GM12878 (cell line): ENCODE measurements around the gene LRTM2. TPM values are rescaled to one million over a fixed set of nuclear protein-coding genes. Genes with fewer than 3 reads are reported as not detected.

Source experiments
- ATAC-seq: fragments of 200-7000 bp; cut with Tn5 transposase; 3 replicates; pipeline ENCODE4 v1.9.1; 2020; ENCODE audit warnings: mild to moderate bottlenecking, moderate library complexity
- BruUV-seq: library from RNA; stranded (reverse); fragments of 400-500 nt; replicated peaks from 2 replicates; lab custom pipeline; 2021; lab: Mats Ljungman, UMichigan
- CTCF ChIA-PET: fragments of 300-600 bp; sonication (Branson Sonifier 250); formaldehyde crosslinking; extraction: SDS; loops from one replicate; lab custom pipeline; 2021; ENCODE audit warnings: inconsistent platforms; lab: Yijun Ruan, JAX
- POLR2A ChIA-PET: fragments of 350-600 bp; formaldehyde crosslinking; extraction: SDS; loops from one replicate; lab custom pipeline; 2021; ENCODE audit warnings: inconsistent platforms; lab: Charles Lee
- RAD21 ChIA-PET: fragments of 300-600 bp; sonication (Branson Sonifier 250); formaldehyde crosslinking; loops from one replicate; lab custom pipeline; 2023; ENCODE audit warnings: antibody characterized with exemption; ENCODE audit not compliant: unreplicated experiment; lab: Charles Lee
- SMC1A ChIA-PET: fragments of 300-600 bp; sonication (Branson Sonifier 250); formaldehyde crosslinking; loops from one replicate; lab custom pipeline; 2023; ENCODE audit not compliant: unreplicated experiment, uncharacterized antibody; lab: Charles Lee
- DNase-seq: peaks from one replicate; pipeline ENCODE4 v3.0.0-alpha.2; 2011; ENCODE audit warnings: low read depth, low spot score
- FAIRE-seq: peaks from 3 replicates; lab custom pipeline; 2011; peaks lifted over from hg19 to GRCh38; lab: Jason Lieb, UNC
- H2AFZ ChIP-seq: 2 replicates; pipeline ENCODE4 v1.6.0; 2011; ENCODE audit warnings: low read depth, low read length, control low read depth; ENCODE audit not compliant: control insufficient read depth
- H3K27ac ChIP-seq: 2 replicates; pipeline ENCODE4 v1.5.1; 2011; ENCODE audit warnings: control low read depth; ENCODE audit not compliant: control insufficient read depth, insufficient read depth
- H3K27me3 ChIP-seq, 2 experiments: replicated peaks in 1 of 2; 2 replicates each; pipeline versions ENCODE4 v1.6.0 to v1.6.1; 2011; ENCODE audit warnings: low read length in 1 of 2; ENCODE audit not compliant: control insufficient read depth in 2 of 2, insufficient read depth in 2 of 2
- H3K36me3 ChIP-seq, 2 experiments: 2 replicates each; pipeline ENCODE4 v1.5.1; 2011; ENCODE audit warnings: low read length in 1 of 2; ENCODE audit not compliant: control insufficient read depth in 2 of 2, insufficient read depth in 2 of 2
- H3K4me1 ChIP-seq: 2 replicates; pipeline ENCODE4 v1.6.1; 2011; ENCODE audit warnings: mild to moderate bottlenecking, low read length, moderate library complexity, mixed read lengths; ENCODE audit not compliant: control insufficient read depth, insufficient read depth
- H3K4me2 ChIP-seq: 2 replicates; pipeline ENCODE4 v1.6.0; 2011; ENCODE audit warnings: control low read depth; ENCODE audit not compliant: control insufficient read depth, insufficient read depth
- H3K4me3 ChIP-seq: fragments of 200-600 bp; sonication (generic); 2 replicates; pipeline ENCODE4 v1.5.1; 2016
- H3K79me2 ChIP-seq: 2 replicates; pipeline ENCODE4 v1.6.0; 2011; ENCODE audit warnings: low read length; ENCODE audit not compliant: control insufficient read depth, insufficient read depth
- H3K9ac ChIP-seq: 2 replicates; pipeline ENCODE4 v1.8.0; 2011; ENCODE audit warnings: low read length, control low read depth, mixed read lengths; ENCODE audit not compliant: control insufficient read depth, insufficient read depth
- H3K9me3 ChIP-seq: replicated peaks from 3 replicates; pipeline ENCODE4 v1.5.1; 2011; ENCODE audit warnings: mild to moderate bottlenecking, low read length; ENCODE audit not compliant: control insufficient read depth, insufficient read depth
- H4K20me1 ChIP-seq: 2 replicates; pipeline ENCODE4 v1.6.0; 2011; ENCODE audit not compliant: control insufficient read depth, insufficient read depth
- ATF2 ChIP-seq: IDR thresholded peaks from 2 replicates; pipeline ENCODE4 v1.6.1; 2012; ENCODE audit warnings: low read length, inconsistent platforms
- BCL11A ChIP-seq: IDR thresholded peaks from 2 replicates; pipeline ENCODE4 v1.6.1; 2011; ENCODE audit warnings: low read depth, low read length
- CHD2 ChIP-seq: IDR thresholded peaks from 2 replicates; pipeline ENCODE4 v1.6.1; 2011; ENCODE audit warnings: low read depth, low read length, improper control_type of control experiment, borderline replicate concordance
- E2F4 ChIP-seq: IDR thresholded peaks from 2 replicates; pipeline ENCODE4 v1.6.1; 2012; ENCODE audit warnings: low read depth, low read length, improper control_type of control experiment
- EED ChIP-seq: sonication (generic); IDR thresholded peaks from 2 replicates; pipeline ENCODE4 v1.6.1; 2016; ENCODE audit warnings: antibody characterized with exemption, low read depth
- GABPA ChIP-seq: IDR thresholded peaks from 2 replicates; pipeline ENCODE4 v1.6.1; 2014; ENCODE audit warnings: antibody characterized with exemption, low read depth, mild to moderate bottlenecking, inconsistent platforms
- IRF3 ChIP-seq: fragments of 450-650 bp; IDR thresholded peaks from 2 replicates; pipeline ENCODE4 v1.6.1; 2014; ENCODE audit warnings: mild to moderate bottlenecking
- IRF4 ChIP-seq: IDR thresholded peaks from 2 replicates; pipeline ENCODE4 v1.6.1; 2011; ENCODE audit warnings: low read depth, low read length
- KDM1A ChIP-seq: fragments of 200-600 bp; sonication (generic); IDR thresholded peaks from 2 replicates; pipeline ENCODE4 v1.6.1; 2016; ENCODE audit warnings: borderline replicate concordance
- MYC ChIP-seq: IDR thresholded peaks from 2 replicates; pipeline ENCODE4 v1.6.1; 2011; ENCODE audit warnings: mild to moderate bottlenecking, low read length, moderate library complexity, inconsistent platforms; ENCODE audit not compliant: insufficient read depth, insufficient replicate concordance, insufficient read length, severe bottlenecking
- PBX3 ChIP-seq: IDR thresholded peaks from 2 replicates; pipeline ENCODE4 v1.6.1; 2011; ENCODE audit warnings: mild to moderate bottlenecking, low read depth, low read length, moderate library complexity; ENCODE audit not compliant: insufficient replicate concordance
- POLR2AphosphoS2 ChIP-seq: IDR thresholded peaks from 2 replicates; pipeline ENCODE4 v1.6.1; 2011; ENCODE audit warnings: low read depth, mild to moderate bottlenecking, low read length, improper control_type of control experiment, moderate library complexity
- RBBP5 ChIP-seq: fragments of 200-600 bp; sonication (generic); conservative IDR thresholded peaks from 2 replicates; pipeline ENCODE4 v1.6.1; 2016
- RUNX3 ChIP-seq: IDR thresholded peaks from 2 replicates; pipeline ENCODE4 v1.6.1; 2012; ENCODE audit warnings: low read length, inconsistent platforms
- SREBF2 ChIP-seq: IDR thresholded peaks from 2 replicates; pipeline ENCODE4 v1.6.1; 2012; ENCODE audit warnings: mild to moderate bottlenecking, low read length
- STAT1 ChIP-seq: fragments of 450-650 bp; conservative IDR thresholded peaks from 2 replicates; pipeline ENCODE4 v1.6.1; 2014; ENCODE audit warnings: antibody characterized with exemption, mild to moderate bottlenecking
- USF1 ChIP-seq: IDR thresholded peaks from 2 replicates; pipeline ENCODE4 v1.6.1; 2011; ENCODE audit warnings: borderline replicate concordance, low read depth, mild to moderate bottlenecking, moderate library complexity, mixed read lengths, low read length; ENCODE audit not compliant: insufficient read depth; ENCODE audit errors: extremely low read length
- WGBS: methylation state at CpG from one replicate; pipeline ENCODE4 v1.1.6; 2016; ENCODE audit warnings: low lambda C conversion rate; ENCODE audit not compliant: insufficient replicate concordance, insufficient coverage; ENCODE audit errors: missing lambda C conversion rate; 5-methylcytosine and 5-hydroxymethylcytosine counted together
- in situ Hi-C: fragments of 300-500 bp; cut with MboI; formaldehyde crosslinking; loops from 9 replicates; pipeline ENCODE4 v1.14.3; 2018; ENCODE audit warnings: mixed read lengths
- intact Hi-C: fragments of 100-400 bp; cut with micrococcal nuclease; formaldehyde crosslinking; loops from one replicate; pipeline ENCODE4 v1.14.2; 2022; ENCODE audit not compliant: unreplicated experiment
- polyA plus RNA-seq, 11 experiments: library from polyadenylated mRNA; depleted of rRNA in 4 of 11; unstranded in 6 of 11; stranded (reverse) in 5 of 11; fragments of >200 nt; fragmentation: Nextera tagmentation in 4 of 11; fragmentation: Illumina TruSeq in 1 of 11; extraction: Ambion mirVana in 4 of 11; extraction: Trizol in 1 of 11; gene quantifications; 1 replicate in 1 of 11; 2 replicates in 10 of 11; pipeline versions ENCODE4 v1.2.1 to v1.2.3, GENCODE V29; 2011 to 2016; ENCODE audit warnings: inconsistent platforms in 2 of 11, missing spikeins in 2 of 11, low read depth in 1 of 11
- total RNA-seq, 4 experiments: library from RNA; depleted of rRNA in 3 of 4; stranded (reverse); fragments of >200 nt in 3 of 4; fragmentation: Illumina TruSeq in 1 of 4; extraction: Trizol in 1 of 4; gene quantifications; 2 replicates each; pipeline versions ENCODE4 v1.2.1 to v1.2.3, GENCODE V29; 2013 to 2021

The LRTM2 gene
- total and polyA plus RNA-seq, 10 of the 15 experiments (the other 5 are each of a cell fraction or from before 2014, with no cell fraction given): 0.05 TPM; not detected in 9

- intact Hi-C loops: no loop called here
- ChIA-PET RAD21 (no interaction called here), CTCF (interaction anchor here (1.4 kb wide), 1 partner anchor 109 kb away, joined by 6 read pairs; no protein-coding TSS in a partner anchor), POLR2A (no interaction called here), SMC1A (no interaction called here)
- Histone ChIP-seq H3K4me3 (no peak overlapping the region), H2AFZ (no peak overlapping the region), H4K20me1 (no peaks in the 10 kb centered on the region), H3K36me3 (no peaks in the 10 kb centered on the region), H3K79me2 (no peaks in the 10 kb centered on the region), H3K9ac (no peak overlapping the region), H3K4me2 (no peak overlapping the region), H3K9me3 (no peaks in the 10 kb centered on the region), H3K27ac (no peak overlapping the region), H3K27me3 (peaks cover 2 to 4% of the 10 kb centered on the region in 2 experiments; a peak in 3 of 4 replicates), H3K4me1 (no peaks in the 10 kb centered on the region)
- ATAC-seq: no peak
- FAIRE-seq: no peak
- no TSS peak for BruUV-seq
- WGBS: 19% methylated on average over 3 of the region's 3 CpGs
- DNase-seq: no peak
- in situ Hi-C loops: no loop called here
- TF ChIP-seq STAT1 (no peak), KDM1A (no peak), EED (no peak), PBX3 (no peak), CHD2 (no peak), GABPA (no peak), SREBF2 (no peak), ATF2 (no peak), USF1 (no peak), RBBP5 (no peak), E2F4 (no peak), BCL11A (no peak), MYC (no peak), POLR2AphosphoS2 (no peak), RUNX3 (no peak), IRF4 (no peak), IRF3 (no peak)
Observed at GRCh38 chr12:1830401-1830845, 10.1 kb downstream of the LRTM2 start.
